Effector memory CD4-positive, alpha-beta T cell (primary cell): Measurements from ENCODE around the gene ZNF263.

ENCODE experiments used
- DNase-seq, 3 donors: peaks; one replicate each; pipeline ENCODE4 v3.0.0-alpha.2; 2020
- H3K27ac ChIP-seq: 2 replicates; pipeline ENCODE4 v1.7.0; 2013; ENCODE audit warnings: mild to moderate bottlenecking, low read length, moderate library complexity; ENCODE audit not compliant: insufficient read depth, poor library complexity, severe bottlenecking
- H3K27me3 ChIP-seq: replicated peaks from 2 replicates; pipeline ENCODE4 v1.7.0; 2013; ENCODE audit warnings: mild to moderate bottlenecking, low read length; ENCODE audit not compliant: insufficient read depth, control insufficient read depth, poor library complexity, severe bottlenecking
- H3K36me3 ChIP-seq: 2 replicates; pipeline ENCODE4 v1.7.0; 2013; ENCODE audit warnings: mild to moderate bottlenecking, low read length, moderate library complexity; ENCODE audit not compliant: control insufficient read depth, insufficient read depth
- H3K4me1 ChIP-seq: 2 replicates; pipeline ENCODE4 v1.7.0; 2013; ENCODE audit warnings: low read length, mild to moderate bottlenecking; ENCODE audit not compliant: control insufficient read depth, insufficient read depth, poor library complexity, severe bottlenecking
- H3K4me3 ChIP-seq: 2 replicates; pipeline ENCODE4 v1.7.0; 2013; ENCODE audit warnings: low read length, low read depth, mild to moderate bottlenecking; ENCODE audit not compliant: insufficient read depth, poor library complexity, severe bottlenecking
- H3K9me3 ChIP-seq: 2 replicates; pipeline ENCODE4 v1.7.0; 2013; ENCODE audit warnings: mild to moderate bottlenecking, low read length, moderate library complexity; ENCODE audit not compliant: control insufficient read depth

ZNF263 gene

GRCh38 chr16:3306078-3306477 lies 22.8 kb downstream of the ZNF263 start:
- Histone ChIP-seq H3K27ac (peak overlapping the region; percentile 78), H3K36me3 (peaks cover 19% of the 10 kb centered on the region), H3K4me3 (peak overlapping the region; percentile 92), H3K9me3 (peaks cover 16% of the 10 kb centered on the region), H3K27me3 (no peaks in the 10 kb centered on the region), H3K4me1 (peaks cover 4% of the 10 kb centered on the region)
- no peak for DNase-seq

- Histone ChIP-seq H3K9me3 (peaks cover 49% of the 10 kb centered on the region), H3K27me3 (no peaks in the 10 kb centered on the region), H3K4me1 (no peaks in the 10 kb centered on the region), H3K4me3 (no peak overlapping the region), H3K27ac (no peak overlapping the region), H3K36me3 (peaks cover 49% of the 10 kb centered on the region)
- no peak for DNase-seq
Observed at GRCh38 chr16:3311496-3311895, 28.2 kb downstream of the ZNF263 start.

GRCh38 chr16:3317315-3317999 lies 34.2 kb downstream of the ZNF263 start:
- no peak for DNase-seq
- peaks cover 45% of the 10 kb centered on the region for H3K36me3 ChIP-seq

GRCh38 chr16:3321816-3322215 lies 38.5 kb downstream of the ZNF263 start:
- DNase-seq = no peak
- peaks cover 61% of the 10 kb centered on the region for H3K9me3 ChIP-seq
- peaks cover 13% of the 10 kb centered on the region for H3K36me3 ChIP-seq
- no peaks in the 10 kb centered on the region for H3K4me1 ChIP-seq
- H3K27me3 ChIP-seq = no peaks in the 10 kb centered on the region
- H3K4me3 ChIP-seq = no peak overlapping the region
- no peak overlapping the region for H3K27ac ChIP-seq

More at GRCh38 chr16:3317315-3317999, 34.2 kb downstream of the ZNF263 start:
- Histone ChIP-seq H3K4me3 (no peak overlapping the region), H3K4me1 (no peaks in the 10 kb centered on the region), H3K27ac (no peak overlapping the region), H3K9me3 (peaks cover 81% of the 10 kb centered on the region), H3K27me3 (no peaks in the 10 kb centered on the region)

- no peaks in the 10 kb centered on the region for H3K27me3 ChIP-seq
- H3K9me3 ChIP-seq = peaks cover 10% of the 10 kb centered on the region
- no peaks in the 10 kb centered on the region for H3K4me1 ChIP-seq
- no peak overlapping the region for H3K27ac ChIP-seq
- no peak overlapping the region for H3K4me3 ChIP-seq
- no peaks in the 10 kb centered on the region for H3K36me3 ChIP-seq
- DNase-seq = no peak
Observed at GRCh38 chr16:3327514-3327913, 44.2 kb downstream of the ZNF263 start.

GRCh38 chr16:3328104-3328503 lies 44.8 kb downstream of the ZNF263 start:
- H3K27ac ChIP-seq = no peak overlapping the region
- H3K4me1 ChIP-seq = no peaks in the 10 kb centered on the region
- no peaks in the 10 kb centered on the region for H3K27me3 ChIP-seq

GRCh38 chr16:3328643-3329042 lies 45.4 kb downstream of the ZNF263 start:
- H3K9me3 ChIP-seq = peaks cover 8% of the 10 kb centered on the region
- H3K27ac ChIP-seq = no peak overlapping the region
- no peaks in the 10 kb centered on the region for H3K36me3 ChIP-seq
- no peaks in the 10 kb centered on the region for H3K27me3 ChIP-seq
- no peak for DNase-seq
- no peaks in the 10 kb centered on the region for H3K4me1 ChIP-seq
- no peak overlapping the region for H3K4me3 ChIP-seq

More at GRCh38 chr16:3328104-3328503, 44.8 kb downstream of the ZNF263 start:
- H3K4me3 ChIP-seq = no peak overlapping the region
- DNase-seq = no peak
- H3K9me3 ChIP-seq = peaks cover 10% of the 10 kb centered on the region
- no peaks in the 10 kb centered on the region for H3K36me3 ChIP-seq
